ENCODE data around the gene SYNDIG1.

DNA sequence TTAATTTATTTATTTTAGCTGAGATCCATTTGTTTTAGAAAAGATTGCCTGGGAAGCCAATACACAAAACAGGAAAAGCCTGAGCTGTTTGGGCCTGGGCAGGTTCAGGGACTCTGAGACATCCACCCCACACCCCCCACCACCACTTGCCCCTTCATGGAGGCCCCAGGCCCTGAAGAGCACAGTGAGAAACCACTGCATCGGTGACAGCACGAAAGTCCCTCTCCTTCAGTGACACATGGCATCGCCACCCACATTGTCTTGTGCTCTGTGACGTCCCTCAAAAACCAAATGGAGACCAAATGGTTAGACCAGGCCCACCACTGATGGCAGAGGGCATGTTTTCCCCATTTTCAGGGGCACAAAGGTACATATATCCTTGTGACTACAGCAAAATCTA lies 106.4 kb downstream of the SYNDIG1 start:
- no peak for TF ChIP-seq MYC (IDR thresholded peaks at IDR 0.05; ENCODE audit: borderline replicate concordance, low read length)
- TF ChIP-seq HDAC2 (IDR thresholded peaks at IDR 0.05): no peak
- TF ChIP-seq, protein P1, sequence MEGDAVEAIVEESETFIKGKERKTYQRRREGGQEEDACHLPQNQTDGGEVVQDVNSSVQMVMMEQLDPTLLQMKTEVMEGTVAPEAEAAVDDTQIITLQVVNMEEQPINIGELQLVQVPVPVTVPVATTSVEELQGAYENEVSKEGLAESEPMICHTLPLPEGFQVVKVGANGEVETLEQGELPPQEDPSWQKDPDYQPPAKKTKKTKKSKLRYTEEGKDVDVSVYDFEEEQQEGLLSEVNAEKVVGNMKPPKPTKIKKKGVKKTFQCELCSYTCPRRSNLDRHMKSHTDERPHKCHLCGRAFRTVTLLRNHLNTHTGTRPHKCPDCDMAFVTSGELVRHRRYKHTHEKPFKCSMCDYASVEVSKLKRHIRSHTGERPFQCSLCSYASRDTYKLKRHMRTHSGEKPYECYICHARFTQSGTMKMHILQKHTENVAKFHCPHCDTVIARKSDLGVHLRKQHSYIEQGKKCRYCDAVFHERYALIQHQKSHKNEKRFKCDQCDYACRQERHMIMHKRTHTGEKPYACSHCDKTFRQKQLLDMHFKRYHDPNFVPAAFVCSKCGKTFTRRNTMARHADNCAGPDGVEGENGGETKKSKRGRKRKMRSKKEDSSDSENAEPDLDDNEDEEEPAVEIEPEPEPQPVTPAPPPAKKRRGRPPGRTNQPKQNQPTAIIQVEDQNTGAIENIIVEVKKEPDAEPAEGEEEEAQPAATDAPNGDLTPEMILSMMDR (IDR thresholded peaks at IDR 0.05): no peak
